Neural cell (in vitro differentiated cells): ENCODE measurements around the gene ZNF14.

ENCODE experiments used
- CTCF ChIP-seq: fragments of 450-650 bp; IDR thresholded peaks from 2 replicates; pipeline ENCODE4 v1.5.1; 2014; ENCODE audit warnings: antibody characterized with exemption, mild to moderate bottlenecking, moderate library complexity; ENCODE audit not compliant: poor library complexity, severe bottlenecking
- TF ChIP-seq, protein P1 (sequence below): IDR thresholded peaks from 2 replicates; pipeline ENCODE4 v1.6.1; 2012; ENCODE audit warnings: borderline replicate concordance

- TF ChIP-seq, protein P1, sequence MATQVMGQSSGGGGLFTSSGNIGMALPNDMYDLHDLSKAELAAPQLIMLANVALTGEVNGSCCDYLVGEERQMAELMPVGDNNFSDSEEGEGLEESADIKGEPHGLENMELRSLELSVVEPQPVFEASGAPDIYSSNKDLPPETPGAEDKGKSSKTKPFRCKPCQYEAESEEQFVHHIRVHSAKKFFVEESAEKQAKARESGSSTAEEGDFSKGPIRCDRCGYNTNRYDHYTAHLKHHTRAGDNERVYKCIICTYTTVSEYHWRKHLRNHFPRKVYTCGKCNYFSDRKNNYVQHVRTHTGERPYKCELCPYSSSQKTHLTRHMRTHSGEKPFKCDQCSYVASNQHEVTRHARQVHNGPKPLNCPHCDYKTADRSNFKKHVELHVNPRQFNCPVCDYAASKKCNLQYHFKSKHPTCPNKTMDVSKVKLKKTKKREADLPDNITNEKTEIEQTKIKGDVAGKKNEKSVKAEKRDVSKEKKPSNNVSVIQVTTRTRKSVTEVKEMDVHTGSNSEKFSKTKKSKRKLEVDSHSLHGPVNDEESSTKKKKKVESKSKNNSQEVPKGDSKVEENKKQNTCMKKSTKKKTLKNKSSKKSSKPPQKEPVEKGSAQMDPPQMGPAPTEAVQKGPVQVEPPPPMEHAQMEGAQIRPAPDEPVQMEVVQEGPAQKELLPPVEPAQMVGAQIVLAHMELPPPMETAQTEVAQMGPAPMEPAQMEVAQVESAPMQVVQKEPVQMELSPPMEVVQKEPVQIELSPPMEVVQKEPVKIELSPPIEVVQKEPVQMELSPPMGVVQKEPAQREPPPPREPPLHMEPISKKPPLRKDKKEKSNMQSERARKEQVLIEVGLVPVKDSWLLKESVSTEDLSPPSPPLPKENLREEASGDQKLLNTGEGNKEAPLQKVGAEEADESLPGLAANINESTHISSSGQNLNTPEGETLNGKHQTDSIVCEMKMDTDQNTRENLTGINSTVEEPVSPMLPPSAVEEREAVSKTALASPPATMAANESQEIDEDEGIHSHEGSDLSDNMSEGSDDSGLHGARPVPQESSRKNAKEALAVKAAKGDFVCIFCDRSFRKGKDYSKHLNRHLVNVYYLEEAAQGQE = no peak
- no peak for TF ChIP-seq CTCF
Measured at GRCh38 chr19:19721896-19722295, 11.0 kb downstream of the ZNF14 start.
